WTC11 (cell line): ENCODE data around the gene RNF212. TPM values are rescaled to one million over a fixed set of nuclear protein-coding genes. Genes with fewer than 3 reads are reported as not detected.
"Not testable (repeated sequence)": the region's sequence is repeated elsewhere in the genome, so short reads cannot be mapped to it uniquely, and the experiment has no call there.

Source experiments
- ATAC-seq: fragments of 200-7000 bp; cut with Tn5 transposase; 2 replicates; pipeline ENCODE4 v1.10.0; 2021; ENCODE audit warnings: mild to moderate bottlenecking, moderate library complexity
- CTCF ChIA-PET: fragments of 300-600 bp; sonication (Branson Sonifier 250); formaldehyde crosslinking; loops from one replicate; lab custom pipeline; 2021; ENCODE audit warnings: antibody characterized with exemption; lab: Charles Lee
- POLR2A ChIA-PET: fragments of 350-600 bp; sonication (Branson Sonifier 250); formaldehyde crosslinking; loops from one replicate; lab custom pipeline; 2021; ENCODE audit warnings: antibody characterized with exemption; lab: Charles Lee
- DNase-seq: peaks from one replicate; pipeline ENCODE4 v3.0.0; 2021; ENCODE audit warnings: low spot score
- H3K27ac Mint-ChIP-seq: 2 replicates; pipeline ENCODE4 v1.8.0; 2021; ENCODE audit warnings: mixed read lengths
- H3K27me3 Mint-ChIP-seq: 2 replicates; pipeline ENCODE4 v1.8.0; 2021; ENCODE audit warnings: low read depth, mild to moderate bottlenecking, moderate library complexity, mixed read lengths
- H3K36me3 Mint-ChIP-seq: 2 replicates; pipeline ENCODE4 v1.8.0; 2021; ENCODE audit warnings: mixed read lengths
- H3K4me1 Mint-ChIP-seq: 2 replicates; pipeline ENCODE4 v1.8.0; 2022; ENCODE audit warnings: mixed read lengths
- H3K4me3 Mint-ChIP-seq: 2 replicates; pipeline ENCODE4 v1.8.0; 2021; ENCODE audit warnings: mild to moderate bottlenecking, moderate library complexity, mixed read lengths
- H3K9me3 Mint-ChIP-seq: 2 replicates; pipeline ENCODE4 v1.8.0; 2021; ENCODE audit warnings: mixed read lengths
- FOXJ3 ChIP-seq: sonication (generic); formaldehyde crosslinking; IDR thresholded peaks from 2 replicates; pipeline ENCODE4 v1.9.0; 2021; ENCODE audit warnings: missing genetic modification reagents, mild to moderate bottlenecking, borderline replicate concordance
- FOXK1 ChIP-seq: sonication (generic); formaldehyde crosslinking; IDR thresholded peaks from 2 replicates; pipeline ENCODE4 v1.8.0; 2022; ENCODE audit warnings: mild to moderate bottlenecking, moderate library complexity, missing genetic modification reagents
- FOXP1 ChIP-seq: sonication (generic); formaldehyde crosslinking; IDR thresholded peaks from 2 replicates; pipeline ENCODE4 v1.8.0; 2022; ENCODE audit warnings: missing genetic modification reagents, mild to moderate bottlenecking, moderate library complexity, borderline replicate concordance
- NFE2L1 ChIP-seq: sonication (generic); formaldehyde crosslinking; IDR thresholded peaks from 2 replicates; pipeline ENCODE4 v1.8.1; 2023; ENCODE audit warnings: missing genetic modification reagents
- OVOL2 ChIP-seq: fragments of 250-450 bp; sonication (Bioruptor Pico); IDR thresholded peaks from 2 replicates; pipeline ENCODE4 v1.9.0; 2021; ENCODE audit warnings: mild to moderate bottlenecking, borderline replicate concordance
- PRDM15 ChIP-seq: sonication (generic); formaldehyde crosslinking; IDR thresholded peaks from 2 replicates; pipeline ENCODE4 v1.8.0; 2022; ENCODE audit warnings: missing genetic modification reagents
- SOX15 ChIP-seq: fragments of 250-450 bp; sonication (Bioruptor Pico); IDR thresholded peaks from 2 replicates; pipeline ENCODE4 v1.9.0; 2021; ENCODE audit warnings: mild to moderate bottlenecking
- SP1 ChIP-seq: sonication (generic); formaldehyde crosslinking; conservative IDR thresholded peaks from 2 replicates; pipeline ENCODE4 v1.8.1; 2022; ENCODE audit warnings: missing genetic modification reagents
- USF1 ChIP-seq: sonication (generic); formaldehyde crosslinking; IDR thresholded peaks from 2 replicates; pipeline ENCODE4 v1.8.0; 2022; ENCODE audit warnings: mild to moderate bottlenecking, missing genetic modification reagents
- total RNA-seq: library from RNA; stranded (reverse); gene quantifications from 3 replicates; pipeline ENCODE4 v1.2.3, GENCODE V29; 2021
- TF ChIP-seq, protein P1 (sequence below): sonication (generic); formaldehyde crosslinking; IDR thresholded peaks from 2 replicates; pipeline ENCODE4 v1.8.1; 2023; ENCODE audit warnings: mild to moderate bottlenecking, moderate library complexity, missing genetic modification reagents
- TF ChIP-seq, protein P2 (sequence below): fragments of 250-450 bp; sonication (Bioruptor Pico); IDR thresholded peaks from 2 replicates; pipeline ENCODE4 v1.9.0; 2021; ENCODE audit warnings: mild to moderate bottlenecking

RNF212 gene
- total RNA-seq, 1 experiment from 2014 or later, result 1.0 TPM

DNA sequence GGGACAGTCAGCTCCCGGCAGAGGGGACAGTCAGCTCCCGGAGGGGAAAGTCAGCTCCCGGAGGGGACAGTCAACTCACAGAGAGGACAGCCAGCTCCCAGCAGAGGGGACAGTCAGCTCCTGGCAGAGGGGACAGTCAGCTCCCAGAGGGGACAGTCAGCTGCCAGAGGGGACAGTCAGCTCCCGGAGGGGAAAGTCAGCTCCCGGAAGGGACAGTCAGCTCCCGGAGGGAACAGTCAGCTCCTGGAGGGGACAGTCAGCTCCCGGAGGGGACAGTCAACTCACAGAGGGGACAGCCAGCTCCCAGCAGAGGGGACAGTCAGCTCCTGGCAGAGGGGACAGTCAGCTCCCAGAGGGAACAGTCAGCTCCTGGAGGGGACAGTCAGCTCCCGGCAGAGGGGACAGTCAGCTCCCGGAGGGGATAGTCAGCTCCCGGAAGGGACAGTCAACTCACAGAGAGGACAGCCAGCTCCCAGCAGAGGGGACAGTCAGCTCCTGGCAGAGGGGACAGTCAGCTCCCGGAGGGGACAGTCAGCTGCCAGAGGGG lies 58.6 kb downstream of the RNF212 start:
- H3K9me3 Mint-ChIP-seq, ATAC-seq, POLR2A ChIA-PET, H3K27ac Mint-ChIP-seq, H3K4me3 Mint-ChIP-seq, DNase-seq, H3K36me3 Mint-ChIP-seq, H3K4me1 Mint-ChIP-seq: not testable (repeated sequence)
- CTCF ChIA-PET, result interaction anchor here (0.9 to 1.5 kb wide), 3 partner anchors 45 to 76 kb away, joined by 3 to 4 read pairs (median 4); no protein-coding TSS in a partner anchor
- peaks cover 43% of the 10 kb centered on the region for H3K27me3 Mint-ChIP-seq

GRCh38 chr4:1053891-1054290 lies 59.5 kb downstream of the RNF212 start:
- not testable (repeated sequence) for H3K36me3 Mint-ChIP-seq, H3K4me1 Mint-ChIP-seq, ATAC-seq, DNase-seq, H3K4me3 Mint-ChIP-seq, H3K9me3 Mint-ChIP-seq, H3K27ac Mint-ChIP-seq
- POLR2A ChIA-PET, result interaction anchor here (0.7 kb wide), 1 partner anchor 32 kb away, joined by 8 read pairs; no protein-coding TSS in a partner anchor
- peaks cover 44% of the 10 kb centered on the region for H3K27me3 Mint-ChIP-seq
- CTCF ChIA-PET, result interaction anchor here (1.5 to 1.7 kb wide), 2 partner anchors 43 to 127 kb away, joined by 4 to 8 read pairs; no protein-coding TSS in a partner anchor

DNA sequence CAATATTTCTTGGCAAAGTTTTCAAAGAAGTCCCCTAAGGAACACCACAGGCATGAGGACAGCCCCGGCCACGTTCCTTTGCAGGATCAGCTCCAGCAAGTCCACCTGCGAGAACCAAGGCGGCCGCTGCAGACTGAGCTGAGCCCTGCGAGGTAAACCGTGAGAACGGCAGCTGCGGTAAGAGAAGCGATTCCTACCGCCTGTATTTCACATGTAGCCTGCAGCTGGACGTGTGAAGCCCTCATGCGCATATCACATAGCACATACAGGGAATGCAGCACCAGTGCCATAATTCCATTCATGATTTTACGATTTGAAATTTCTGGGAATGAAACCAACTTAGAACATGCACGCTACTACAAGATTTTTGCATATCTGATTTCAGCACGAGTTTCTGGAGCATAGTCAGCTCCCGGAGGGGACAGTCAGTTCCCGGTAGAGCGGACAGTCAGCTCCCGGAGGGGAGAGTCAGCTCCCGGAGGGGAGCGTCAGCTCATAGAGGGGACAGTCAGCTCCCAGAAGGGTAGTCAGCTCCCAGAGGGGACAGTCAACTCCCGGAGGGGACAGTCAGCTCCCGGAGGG lies 60.2 kb downstream of the RNF212 start:
- H3K9me3 Mint-ChIP-seq, result no peaks in the 10 kb centered on the region
- no peak overlapping the region for H3K27ac Mint-ChIP-seq
- H3K4me1 Mint-ChIP-seq, result peaks cover 8% of the 10 kb centered on the region; the same call in 1 of the 2 replicates
- no peaks in the 10 kb centered on the region for H3K36me3 Mint-ChIP-seq
- POLR2A ChIA-PET, result no interaction called here
- CTCF ChIA-PET, result interaction anchor here (1.0 to 1.7 kb wide), 3 partner anchors 43 to 127 kb away, joined by 3 to 8 read pairs (median 4); no protein-coding TSS in a partner anchor
- ATAC-seq (no peak), DNase-seq (no peak)
- no peak overlapping the region for H3K4me3 Mint-ChIP-seq
- TF ChIP-seq SOX15 (CRISPR knock-in tag), result no peak
- TF ChIP-seq, protein P1, sequence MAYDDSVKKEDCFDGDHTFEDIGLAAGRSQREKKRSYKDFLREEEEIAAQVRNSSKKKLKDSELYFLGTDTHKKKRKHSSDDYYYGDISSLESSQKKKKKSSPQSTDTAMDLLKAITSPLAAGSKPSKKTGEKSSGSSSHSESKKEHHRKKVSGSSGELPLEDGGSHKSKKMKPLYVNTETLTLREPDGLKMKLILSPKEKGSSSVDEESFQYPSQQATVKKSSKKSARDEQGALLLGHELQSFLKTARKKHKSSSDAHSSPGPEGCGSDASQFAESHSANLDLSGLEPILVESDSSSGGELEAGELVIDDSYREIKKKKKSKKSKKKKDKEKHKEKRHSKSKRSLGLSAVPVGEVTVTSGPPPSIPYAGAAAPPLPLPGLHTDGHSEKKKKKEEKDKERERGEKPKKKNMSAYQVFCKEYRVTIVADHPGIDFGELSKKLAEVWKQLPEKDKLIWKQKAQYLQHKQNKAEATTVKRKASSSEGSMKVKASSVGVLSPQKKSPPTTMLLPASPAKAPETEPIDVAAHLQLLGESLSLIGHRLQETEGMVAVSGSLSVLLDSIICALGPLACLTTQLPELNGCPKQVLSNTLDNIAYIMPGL (CRISPR knock-in tag), result no peak
- TF ChIP-seq PRDM15, result no peak
- TF ChIP-seq NFE2L1, result no peak
- TF ChIP-seq FOXK1 (CRISPR knock-in tag), result no peak
- TF ChIP-seq OVOL2 (CRISPR knock-in tag), result no peak
- TF ChIP-seq FOXJ3 (CRISPR knock-in tag), result no peak
- TF ChIP-seq USF1 (CRISPR knock-in tag), result no peak
- TF ChIP-seq, all 79 proteins: peak for 0
- peaks cover 47% of the 10 kb centered on the region for H3K27me3 Mint-ChIP-seq

DNA sequence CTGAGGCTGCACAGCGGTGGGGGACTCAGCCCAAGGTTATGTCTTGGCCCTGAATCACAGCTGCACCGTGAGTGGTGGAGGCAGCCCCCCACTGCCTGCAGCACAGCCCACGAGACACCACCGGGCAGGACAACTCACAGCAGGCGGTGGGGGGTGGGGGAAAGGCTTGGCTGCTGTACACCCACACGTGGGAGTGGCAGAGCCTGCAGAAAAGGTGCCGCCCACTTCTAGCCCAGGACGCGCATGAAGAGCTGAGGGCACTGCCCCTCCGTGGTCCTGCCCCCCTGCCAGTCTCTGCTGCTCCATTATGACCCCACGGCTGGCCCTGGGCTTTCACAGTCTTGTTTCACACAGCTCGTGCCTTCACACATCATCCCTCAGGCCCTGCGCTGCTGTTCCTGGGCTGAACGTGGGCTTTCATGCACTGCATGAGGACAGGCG lies 61.1 kb downstream of the RNF212 start:
- ATAC-seq, result no peak
- no peak for TF ChIP-seq FOXP1
- TF ChIP-seq, protein P2, sequence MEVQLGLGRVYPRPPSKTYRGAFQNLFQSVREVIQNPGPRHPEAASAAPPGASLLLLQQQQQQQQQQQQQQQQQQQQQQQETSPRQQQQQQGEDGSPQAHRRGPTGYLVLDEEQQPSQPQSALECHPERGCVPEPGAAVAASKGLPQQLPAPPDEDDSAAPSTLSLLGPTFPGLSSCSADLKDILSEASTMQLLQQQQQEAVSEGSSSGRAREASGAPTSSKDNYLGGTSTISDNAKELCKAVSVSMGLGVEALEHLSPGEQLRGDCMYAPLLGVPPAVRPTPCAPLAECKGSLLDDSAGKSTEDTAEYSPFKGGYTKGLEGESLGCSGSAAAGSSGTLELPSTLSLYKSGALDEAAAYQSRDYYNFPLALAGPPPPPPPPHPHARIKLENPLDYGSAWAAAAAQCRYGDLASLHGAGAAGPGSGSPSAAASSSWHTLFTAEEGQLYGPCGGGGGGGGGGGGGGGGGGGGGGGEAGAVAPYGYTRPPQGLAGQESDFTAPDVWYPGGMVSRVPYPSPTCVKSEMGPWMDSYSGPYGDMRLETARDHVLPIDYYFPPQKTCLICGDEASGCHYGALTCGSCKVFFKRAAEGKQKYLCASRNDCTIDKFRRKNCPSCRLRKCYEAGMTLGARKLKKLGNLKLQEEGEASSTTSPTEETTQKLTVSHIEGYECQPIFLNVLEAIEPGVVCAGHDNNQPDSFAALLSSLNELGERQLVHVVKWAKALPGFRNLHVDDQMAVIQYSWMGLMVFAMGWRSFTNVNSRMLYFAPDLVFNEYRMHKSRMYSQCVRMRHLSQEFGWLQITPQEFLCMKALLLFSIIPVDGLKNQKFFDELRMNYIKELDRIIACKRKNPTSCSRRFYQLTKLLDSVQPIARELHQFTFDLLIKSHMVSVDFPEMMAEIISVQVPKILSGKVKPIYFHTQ (CRISPR knock-in tag), result no peak
- TF ChIP-seq SP1 (CRISPR knock-in tag), result no peak
- Mint-ChIP-seq H3K27ac (no peak overlapping the region), H3K9me3 (no peaks in the 10 kb centered on the region), H3K4me1 (peaks cover 8% of the 10 kb centered on the region; the same call in 1 of the 2 replicates), H3K27me3 (peaks cover 53% of the 10 kb centered on the region), H3K36me3 (no peaks in the 10 kb centered on the region), H3K4me3 (no peak overlapping the region)
- POLR2A ChIA-PET, result no interaction called here
- CTCF ChIA-PET, result interaction anchor here (1.0 to 1.7 kb wide), 2 partner anchors 52 to 126 kb away, joined by 3 to 4 read pairs; no protein-coding TSS in a partner anchor
- DNase-seq, result no peak
